SKM-1 treated with dmso at 0.1 percent for 144 hours (cell line): Measurements from ENCODE around the gene TRAIP.
"Not testable (repeated sequence)": the region's sequence is repeated elsewhere in the genome, so short reads cannot be mapped to it uniquely, and the experiment has no call there.

Source experiments
- DNase-seq: peaks from one replicate; lab custom pipeline; 2025; ENCODE audit not compliant: unreplicated experiment; lab: John Stamatoyannopoulos, UW

The TRAIP gene, protein sequence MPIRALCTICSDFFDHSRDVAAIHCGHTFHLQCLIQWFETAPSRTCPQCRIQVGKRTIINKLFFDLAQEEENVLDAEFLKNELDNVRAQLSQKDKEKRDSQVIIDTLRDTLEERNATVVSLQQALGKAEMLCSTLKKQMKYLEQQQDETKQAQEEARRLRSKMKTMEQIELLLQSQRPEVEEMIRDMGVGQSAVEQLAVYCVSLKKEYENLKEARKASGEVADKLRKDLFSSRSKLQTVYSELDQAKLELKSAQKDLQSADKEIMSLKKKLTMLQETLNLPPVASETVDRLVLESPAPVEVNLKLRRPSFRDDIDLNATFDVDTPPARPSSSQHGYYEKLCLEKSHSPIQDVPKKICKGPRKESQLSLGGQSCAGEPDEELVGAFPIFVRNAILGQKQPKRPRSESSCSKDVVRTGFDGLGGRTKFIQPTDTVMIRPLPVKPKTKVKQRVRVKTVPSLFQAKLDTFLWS

DNA sequence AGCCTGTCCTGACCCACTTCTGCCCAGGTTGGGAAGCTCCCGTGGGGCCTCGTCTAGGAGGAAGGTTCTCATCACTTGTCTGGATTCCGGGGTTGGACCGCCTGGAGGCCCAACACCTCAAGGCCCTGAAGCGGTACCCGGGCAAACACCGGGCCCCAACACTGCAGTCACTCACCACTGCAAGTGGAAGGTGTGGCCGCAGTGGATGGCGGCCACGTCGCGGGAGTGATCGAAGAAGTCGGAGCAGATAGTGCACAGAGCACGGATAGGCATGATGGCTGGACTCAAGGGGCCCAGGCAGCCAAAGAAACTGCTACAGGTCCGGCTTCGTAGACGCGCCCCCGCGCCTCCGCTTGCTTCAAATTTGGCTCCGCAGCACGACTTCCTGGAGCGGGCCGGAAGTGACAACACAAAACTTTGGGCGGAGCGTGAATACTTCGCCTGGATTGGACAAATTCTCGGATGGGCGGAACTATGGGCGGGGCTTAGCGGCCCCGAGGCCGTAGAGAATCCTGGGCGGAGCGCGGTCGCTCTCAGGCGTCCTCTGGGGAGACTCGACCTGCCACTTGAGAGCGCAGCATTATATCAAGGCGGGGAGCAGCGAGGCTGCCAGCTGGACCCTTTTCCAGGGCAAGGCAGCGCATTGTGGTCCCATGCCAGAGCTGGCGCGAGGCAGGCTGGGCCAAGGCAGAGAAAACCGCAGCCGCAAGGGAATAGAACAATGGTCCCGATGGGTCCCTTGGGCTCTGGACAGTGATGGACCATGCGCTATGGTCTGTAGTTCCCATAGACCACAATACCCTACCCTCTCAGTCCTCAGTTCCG, at the start of gene TRAIP:
TSS of gene TRAIP (minus strand) at position 384 of the 825 bp plus-strand sequence. CDS start at position 273, 111 bp downstream.
- peak; percentile 92 for DNase-seq

- DNase-seq = not testable (repeated sequence)
Observed at GRCh38 chr3:49904448-49904847, 48.1 kb upstream of the TRAIP start.

- no peak for DNase-seq
Observed at GRCh38 chr3:49903451-49904424, 47.4 kb upstream of the TRAIP start, which contains the start of gene MST1R. MST1R (minus strand) TSS chr3:49903873; CDS start chr3:49903609, 264 bp downstream.

- DNase-seq = no peak
Observed at GRCh38 chr3:49902511-49903345, 46.4 kb upstream of the TRAIP start.

DNA sequence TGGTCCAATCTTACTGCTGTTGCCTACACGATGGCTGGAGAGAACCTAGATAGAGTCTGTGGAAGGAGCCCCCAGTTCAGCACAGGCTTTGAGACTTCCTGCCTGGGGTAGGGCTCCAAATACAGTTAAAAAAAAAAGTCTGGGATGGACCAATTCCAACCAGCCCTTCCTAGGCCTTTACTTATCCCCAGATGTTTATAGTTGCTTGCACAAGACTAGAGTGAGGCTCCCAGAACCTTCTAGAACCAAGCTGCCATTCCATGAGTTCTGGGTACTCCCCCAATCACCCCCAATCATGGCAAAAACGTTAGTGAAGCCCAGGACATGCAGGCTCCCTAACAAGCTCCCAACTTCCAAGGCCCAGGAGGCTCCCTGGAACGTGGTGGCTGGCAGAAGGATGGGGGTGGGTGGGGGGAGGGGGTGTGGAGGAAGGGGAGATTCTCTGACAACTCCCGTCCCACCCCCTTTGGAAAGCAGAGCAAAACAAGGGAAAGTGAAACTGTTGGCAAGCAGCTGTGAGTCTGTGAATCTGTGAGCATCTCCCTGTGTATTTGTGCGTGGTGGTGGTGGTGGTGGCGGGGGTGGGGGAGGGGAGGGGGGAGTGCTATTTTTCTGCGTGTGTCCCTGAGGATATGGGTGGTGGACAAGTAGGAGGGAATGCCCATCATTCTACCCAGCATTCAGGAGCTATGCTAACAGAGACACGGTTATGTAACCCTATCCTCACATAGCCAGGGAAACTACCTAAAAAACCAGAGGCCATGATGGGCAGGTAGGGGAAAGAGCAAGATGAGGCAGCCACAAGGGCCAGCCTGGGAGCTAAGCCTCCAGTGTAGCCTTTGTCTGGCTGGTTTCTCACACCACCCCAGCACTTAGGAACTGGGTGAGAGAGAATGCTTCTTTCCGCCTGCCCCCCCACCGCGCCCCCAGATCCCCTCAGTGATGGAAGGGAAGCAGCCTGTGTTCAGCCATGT, 45.3 kb upstream of the TRAIP start:
- DNase-seq = no peak

DNA sequence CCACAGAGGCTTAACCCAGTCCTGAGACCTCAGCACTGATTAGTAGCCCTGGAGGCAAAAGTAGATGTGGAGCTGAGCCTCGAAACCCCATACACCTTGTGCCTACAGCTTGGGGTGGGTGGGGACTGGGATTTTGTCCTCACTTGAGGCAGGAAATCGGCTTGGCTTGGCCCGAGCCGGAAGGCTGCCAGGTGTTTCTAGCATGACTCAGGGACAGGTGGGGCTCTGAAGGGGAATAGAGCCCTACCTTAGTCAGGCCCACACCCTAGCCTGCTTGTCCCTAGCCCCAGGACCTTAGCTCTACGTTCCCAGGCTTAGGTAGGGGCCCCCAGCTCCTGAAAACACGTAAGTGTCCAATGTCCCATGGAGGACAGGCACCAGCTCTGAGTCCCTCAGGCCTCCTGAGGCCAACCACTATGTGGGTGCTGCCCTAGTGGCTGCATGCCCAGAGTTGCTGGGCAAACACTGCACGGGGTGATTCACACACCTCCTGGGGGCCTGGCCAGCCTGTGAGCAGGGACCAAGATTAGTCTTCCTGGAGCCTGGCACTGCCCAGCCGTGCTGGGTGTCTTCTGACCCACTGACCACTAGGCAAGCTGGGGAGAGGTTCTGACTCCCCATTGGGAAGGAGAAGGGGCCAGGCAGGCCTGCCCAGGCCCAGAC, 44.3 kb upstream of the TRAIP start:
- no peak for DNase-seq

GRCh38 chr3:49899815-49900214, 43.5 kb upstream of the TRAIP start:
- peak; percentile 11 for DNase-seq

- DNase-seq = no peak
Observed at GRCh38 chr3:49898991-49899390, 42.6 kb upstream of the TRAIP start.

DNA sequence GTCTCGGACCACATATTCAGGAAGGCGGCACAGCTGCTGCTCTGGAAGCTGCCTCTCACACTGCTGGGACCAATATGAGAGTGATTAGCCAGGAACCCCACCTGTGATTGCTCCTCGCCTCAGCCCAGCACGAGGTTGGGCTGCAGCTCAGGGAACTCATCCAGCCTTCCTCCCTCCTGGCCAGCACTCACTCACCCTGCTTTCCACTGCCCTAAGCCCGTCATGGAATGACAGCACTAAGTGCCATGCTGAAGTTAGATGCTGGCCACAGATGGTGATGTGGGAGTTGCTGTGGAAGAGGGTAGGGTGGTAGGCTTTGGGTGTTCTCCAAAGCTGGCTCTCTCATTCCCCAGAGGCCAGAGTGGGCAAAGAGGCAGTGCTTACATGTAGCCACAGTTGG, 40.0 kb upstream of the TRAIP start:
- DNase-seq = no peak

DNA sequence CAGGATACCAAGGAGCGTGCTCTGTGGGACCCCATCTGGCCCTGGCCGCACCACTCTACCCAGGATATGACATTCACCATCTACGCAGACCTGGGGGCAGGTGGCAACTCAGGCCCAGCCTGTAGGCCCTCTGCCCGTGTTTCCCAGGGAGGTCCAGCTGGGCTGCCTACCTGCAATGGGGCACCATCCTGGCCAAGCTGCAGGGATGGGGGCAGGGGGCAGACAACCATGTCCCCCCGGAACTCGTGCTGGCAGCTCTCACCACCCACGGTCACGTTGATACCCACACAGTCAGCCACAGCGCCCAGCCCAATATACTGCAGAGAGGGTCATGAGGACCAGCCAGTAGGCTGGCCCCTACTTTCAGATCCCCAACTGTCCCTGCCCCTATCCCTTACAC, 39.4 kb upstream of the TRAIP start:
- DNase-seq = no peak

DNA sequence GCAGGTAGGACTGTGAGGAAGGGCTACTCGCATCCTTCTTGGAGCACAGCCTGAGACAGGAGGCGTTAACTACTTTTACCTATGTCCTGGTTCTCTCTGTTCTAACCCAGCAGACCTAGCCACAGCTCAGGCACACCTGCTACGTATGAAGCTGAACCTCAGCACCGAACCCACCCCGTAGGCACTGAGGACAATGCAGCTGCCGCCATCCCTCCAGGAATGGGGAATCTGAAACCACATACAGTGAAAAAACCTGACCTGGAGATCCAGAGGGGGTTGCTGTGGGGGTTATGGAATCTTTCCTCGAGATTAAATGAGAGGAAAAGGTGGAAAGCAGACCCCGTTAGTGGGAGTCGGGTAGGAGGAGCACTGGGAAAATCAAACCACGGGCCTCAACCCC, 32.9 kb upstream of the TRAIP start:
- no peak for DNase-seq

DNA sequence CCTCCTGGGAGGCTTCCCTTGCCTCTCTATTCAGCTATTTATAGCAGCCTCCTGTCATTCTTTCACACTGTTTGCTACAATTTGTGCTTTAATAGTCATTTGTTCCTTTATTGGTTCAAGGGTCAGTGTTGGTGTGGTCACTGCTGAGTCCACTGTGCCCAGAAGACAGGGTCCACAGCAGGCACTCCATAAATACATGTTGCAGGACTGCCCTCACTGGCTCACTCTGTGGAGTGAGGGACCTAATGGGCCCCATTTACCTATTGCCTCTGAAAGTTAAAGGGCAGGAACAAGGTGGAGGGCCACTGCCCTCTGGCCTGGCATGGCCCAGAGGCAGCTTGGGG, 30.5 kb upstream of the TRAIP start:
- DNase-seq = no peak

DNA sequence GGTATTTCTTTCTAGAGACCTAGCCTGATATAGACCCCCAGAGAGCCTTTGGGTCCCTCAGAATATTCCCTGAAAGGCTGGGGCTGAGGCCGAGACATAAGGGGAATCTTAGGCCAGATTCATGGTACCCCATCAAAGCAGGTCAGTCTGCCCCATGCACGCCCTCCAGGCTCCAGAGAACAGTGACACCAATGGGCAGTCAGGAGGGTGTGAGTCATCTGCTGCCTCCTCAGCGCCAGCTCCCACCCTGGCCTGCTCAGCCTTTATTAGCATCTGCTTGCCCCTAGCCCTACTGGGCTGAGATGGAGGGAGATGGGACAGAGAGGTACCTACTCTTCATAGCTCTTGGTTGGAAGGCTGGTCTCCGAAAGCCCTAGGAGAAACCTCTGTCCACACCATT, 27.6 kb upstream of the TRAIP start:
- DNase-seq = no peak

DNA sequence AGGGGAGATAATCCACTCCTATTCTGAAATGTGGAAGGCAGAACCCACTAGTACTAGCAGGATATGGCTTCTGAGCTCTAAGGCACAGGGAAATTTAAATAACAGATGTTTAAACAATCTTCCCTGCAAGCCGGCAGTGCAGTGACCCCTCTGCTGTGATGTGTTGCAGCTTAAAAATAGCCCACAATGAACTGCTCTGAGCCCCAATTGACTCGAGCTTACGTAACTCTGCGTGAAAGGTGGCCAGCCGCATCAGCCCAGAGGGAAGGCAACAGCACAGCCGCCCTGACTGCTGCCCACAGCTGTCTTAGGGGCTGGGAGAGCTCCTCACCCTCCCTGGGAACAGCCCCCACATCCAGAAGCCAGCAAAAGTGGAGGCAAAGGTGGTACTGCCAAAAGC, 25.8 kb upstream of the TRAIP start:
- peak; percentile 44 for DNase-seq

GRCh38 chr3:49880581-49881315, 24.4 kb upstream of the TRAIP start:
- no peak for DNase-seq

DNA sequence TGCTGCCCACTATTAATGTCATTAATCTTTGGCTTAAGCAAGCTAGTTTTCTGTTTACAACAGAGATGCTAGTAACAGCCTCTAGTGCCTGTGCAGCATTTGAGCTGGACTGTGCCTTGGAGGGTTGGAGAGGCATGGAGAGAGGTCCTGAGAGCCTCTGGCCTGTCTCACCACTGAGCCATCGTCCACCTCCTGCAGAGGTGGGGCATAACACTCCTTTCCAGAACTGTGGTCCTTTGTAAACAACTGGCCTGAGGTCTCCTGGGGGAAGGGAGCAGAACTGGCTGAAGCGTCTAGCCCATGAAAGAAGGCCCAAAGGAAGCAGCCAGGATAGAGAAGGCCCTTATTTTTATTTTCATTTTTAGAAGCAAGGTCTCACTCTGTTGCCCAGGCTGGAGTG, 23.4 kb upstream of the TRAIP start:
- no peak for DNase-seq

- no peak for DNase-seq
Observed at GRCh38 chr3:49878686-49879085, 22.3 kb upstream of the TRAIP start.

GRCh38 chr3:49877716-49878115, 21.4 kb upstream of the TRAIP start:
- DNase-seq = no peak
